NCI-H1417 treated with DMSO at 0.1 percent for 48 hours (cell line): Measurements from ENCODE around the gene ZNF543.
"Not testable (repeated sequence)": the region's sequence is repeated elsewhere in the genome, so short reads cannot be mapped to it uniquely, and the experiment has no call there.

ENCODE experiments used
- DNase-seq: peaks from one replicate; lab custom pipeline; 2025; lab: John Stamatoyannopoulos, UW

ZNF543 gene

GRCh38 chr19:57320180-57321084 is at the start of gene ZNF543:
Gene ZNF543 (plus strand): TSS chr19:57320472. CDS start chr19:57320854, 382 bp downstream.
- peak; percentile 49 for DNase-seq

DNA sequence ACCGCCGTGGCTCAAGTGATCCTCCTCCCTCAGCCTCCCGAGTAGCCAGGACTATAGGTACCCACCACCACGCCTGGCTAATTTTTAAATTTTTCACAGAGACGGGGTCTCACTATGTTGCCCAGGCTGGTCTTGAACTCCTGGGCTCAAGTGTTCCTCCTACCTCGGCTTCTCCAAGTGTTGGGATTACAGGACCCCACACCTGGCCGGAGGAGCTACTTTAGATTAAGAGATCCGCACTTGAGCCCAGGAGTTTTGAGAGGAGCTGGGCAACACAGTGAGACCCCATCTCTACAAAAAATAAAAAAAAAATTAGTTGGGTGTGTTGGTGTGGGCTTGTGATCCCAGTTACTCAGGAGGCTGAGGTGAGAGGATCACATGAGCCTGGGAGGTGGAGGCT is 49.0 kb upstream of the ZNF543 start:
- DNase-seq, result no peak

- no peak for DNase-seq
Observed at GRCh38 chr19:57273014-57273413, 47.3 kb upstream of the ZNF543 start.

- DNase-seq, result no peak
Observed at GRCh38 chr19:57276430-57276829, 43.8 kb upstream of the ZNF543 start.

DNA sequence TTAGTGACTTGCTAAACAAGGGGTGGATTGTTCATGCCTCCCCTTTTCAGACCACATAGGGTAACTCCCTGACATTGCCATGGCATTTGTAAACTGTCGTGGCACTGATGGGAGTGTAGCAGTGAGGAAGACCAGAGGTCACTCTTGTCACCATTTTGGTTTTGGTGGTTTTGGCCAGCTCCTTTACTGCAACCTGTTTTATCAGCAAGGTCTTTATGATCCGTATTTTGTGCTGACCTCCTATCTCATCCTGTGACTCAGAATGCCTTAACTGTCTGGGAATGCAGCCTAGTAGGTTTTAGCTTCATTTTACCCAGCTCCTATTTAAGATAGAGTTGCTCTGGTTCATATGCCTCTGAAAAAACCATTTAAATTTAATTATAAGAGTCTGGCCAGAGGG is 41.8 kb upstream of the ZNF543 start:
- not testable (repeated sequence) for DNase-seq

DNA sequence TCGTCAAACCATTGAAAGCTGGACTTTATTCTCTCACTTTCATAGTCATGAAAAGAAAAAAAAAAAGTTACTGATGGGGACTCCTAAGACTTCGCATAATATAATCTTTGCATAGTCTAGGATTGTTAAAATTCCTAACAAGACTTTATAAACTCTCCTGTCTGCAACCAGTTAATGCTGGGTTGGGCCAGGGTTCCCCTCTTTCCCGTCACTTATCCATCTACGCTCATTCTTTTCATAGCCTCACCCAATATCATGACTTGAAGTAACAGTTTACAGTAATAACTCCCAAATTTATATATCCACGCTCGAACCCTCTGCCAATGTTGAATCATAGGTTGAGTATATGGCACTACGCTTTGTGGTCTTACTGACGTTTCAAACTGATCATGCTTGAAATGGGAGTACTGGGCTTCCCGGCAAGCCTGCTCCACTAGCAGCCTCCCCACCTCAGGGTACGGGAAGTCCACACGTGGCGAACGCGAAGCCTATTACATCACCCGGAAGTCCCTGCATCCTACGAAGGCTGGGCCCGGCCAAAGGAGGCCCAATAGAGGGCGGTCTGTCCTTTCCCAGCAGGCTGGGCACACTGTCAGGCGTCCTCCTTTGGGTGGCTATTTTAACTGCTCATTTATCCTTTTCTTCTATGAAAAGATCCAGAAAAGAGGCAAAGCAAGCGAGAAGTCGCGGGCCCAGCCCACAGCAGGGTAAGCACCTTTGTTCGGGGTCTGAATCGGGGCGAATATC is 40.7 kb upstream of the ZNF543 start:
- peak; percentile 53 for DNase-seq

GRCh38 chr19:57280165-57280961 is 39.9 kb upstream of the ZNF543 start, which contains the start of gene ZNF460:
Gene ZNF460 (plus strand): TSS chr19:57280485. CDS start chr19:57280807, 322 bp downstream.
- peak; percentile 45 for DNase-seq

DNA sequence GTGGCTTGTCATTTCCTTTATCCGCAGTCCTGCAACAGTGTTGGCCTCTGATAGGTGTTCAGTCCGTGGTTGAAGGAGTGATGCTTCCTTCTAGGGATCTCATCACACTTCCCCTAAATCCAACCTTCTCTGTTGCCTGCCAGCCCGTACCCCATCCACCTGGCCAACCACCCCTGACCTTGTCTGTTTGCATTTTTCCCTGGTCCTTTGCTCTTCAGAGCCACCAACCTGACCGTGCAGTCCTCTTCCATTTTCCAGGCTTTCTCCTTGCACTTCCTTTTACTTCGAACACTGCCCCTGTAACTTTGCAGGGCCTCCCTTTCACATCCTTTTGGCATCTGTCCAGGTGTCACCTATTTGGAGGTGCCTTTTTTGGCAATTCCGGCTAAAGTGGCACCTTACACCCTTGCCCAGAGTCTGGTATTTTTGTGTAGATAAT is 39.3 kb upstream of the ZNF543 start:
- DNase-seq, result no peak

- no peak for DNase-seq
Observed at GRCh38 chr19:57282011-57282643, 38.1 kb upstream of the ZNF543 start.

DNA sequence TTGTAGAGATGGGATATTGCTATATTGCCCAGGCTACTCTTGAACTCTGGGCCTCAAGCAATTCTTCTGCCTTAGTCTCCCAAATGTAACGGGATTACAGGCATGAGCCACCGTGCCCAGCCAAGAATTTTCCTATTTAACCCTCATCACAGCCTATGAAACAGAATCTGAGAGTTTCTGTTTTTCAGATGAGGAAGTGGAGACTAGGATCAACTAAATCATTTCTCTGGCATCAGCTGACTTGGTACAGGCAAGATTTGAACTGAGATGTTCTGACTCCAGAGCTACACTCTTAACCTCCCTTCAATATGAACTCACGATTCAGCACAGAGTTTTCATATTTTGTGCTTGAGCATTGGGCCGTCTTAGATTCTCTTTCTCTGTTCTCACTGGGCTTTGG is 31.9 kb upstream of the ZNF543 start:
- DNase-seq, result no peak

- DNase-seq, result no peak
Observed at GRCh38 chr19:57290970-57291369, 29.3 kb upstream of the ZNF543 start.

DNA sequence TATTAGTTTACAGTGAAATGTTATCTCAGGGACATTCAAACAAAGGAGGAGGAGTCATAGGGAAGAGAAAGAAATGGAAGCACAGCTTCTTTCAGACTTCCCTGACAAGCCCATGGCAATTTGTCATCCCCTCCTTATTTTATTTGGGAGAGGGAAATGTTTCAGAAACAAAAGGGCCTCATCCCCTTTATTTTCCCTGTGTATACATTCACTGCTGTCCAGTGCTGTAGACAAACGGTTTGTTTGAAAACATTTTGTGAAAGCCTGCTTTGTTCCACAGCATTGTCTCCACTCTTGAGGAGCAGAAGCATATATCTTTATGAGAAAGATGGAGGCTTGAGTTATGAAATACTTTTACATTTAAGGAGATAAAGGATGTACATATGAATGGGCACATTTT is 27.7 kb upstream of the ZNF543 start:
- no peak for DNase-seq

- no peak for DNase-seq
Observed at GRCh38 chr19:57293719-57294118, 26.6 kb upstream of the ZNF543 start.

DNA sequence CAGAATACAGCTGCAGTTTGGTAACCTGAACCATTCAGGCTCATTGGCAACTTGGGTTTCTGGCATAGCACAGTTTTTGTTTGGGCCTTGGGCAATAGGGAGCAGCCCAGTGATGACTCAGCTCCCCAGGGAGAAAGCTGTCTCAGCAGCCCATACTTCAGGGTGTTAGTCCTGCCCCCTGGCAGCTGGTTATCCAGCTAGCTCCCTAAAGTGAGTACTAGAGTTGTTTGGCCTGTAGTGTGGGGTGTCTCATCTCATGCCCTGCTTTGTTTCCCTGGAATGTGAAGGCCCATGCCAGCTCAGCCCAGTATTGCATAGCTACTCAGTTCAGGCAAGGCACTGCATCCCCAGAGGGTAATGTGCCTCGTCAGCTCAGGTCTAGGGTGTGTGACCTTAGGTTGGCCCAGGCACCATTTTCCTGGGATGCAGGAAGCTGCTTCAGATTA is 18.2 kb upstream of the ZNF543 start:
- DNase-seq, result no peak

DNA sequence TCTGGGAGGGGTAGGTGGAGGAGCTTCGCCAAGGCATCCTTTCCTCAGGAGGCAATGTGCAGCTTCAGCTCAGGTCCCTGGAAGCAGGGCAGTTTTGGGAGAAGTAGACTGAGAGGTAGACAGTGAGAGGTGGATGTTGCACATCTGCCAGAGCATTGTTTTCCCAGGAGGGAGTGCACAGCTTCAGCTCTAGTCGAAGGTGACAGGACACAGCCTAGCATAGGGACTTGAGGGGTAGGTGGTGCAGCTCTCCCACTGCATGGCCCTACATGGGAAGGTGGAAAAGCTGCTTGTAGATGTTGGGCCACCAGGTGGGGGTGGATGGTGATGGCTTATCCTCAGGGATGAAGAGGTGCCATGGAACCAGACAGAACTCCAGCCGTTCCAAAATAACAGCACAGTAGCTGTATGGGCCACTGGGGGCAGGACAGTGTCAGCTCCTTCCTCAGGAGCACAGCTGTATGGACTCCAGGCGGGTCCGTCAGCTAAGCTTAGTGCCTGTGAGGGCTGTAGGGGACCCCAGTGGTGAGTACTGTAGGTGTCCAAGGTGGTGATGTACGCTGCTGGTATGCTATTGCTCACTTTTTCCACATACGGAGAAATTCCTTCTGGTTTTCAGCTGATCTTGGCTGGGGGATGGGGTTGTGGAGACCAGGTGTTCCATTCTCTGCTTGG is 17.4 kb upstream of the ZNF543 start:
- no peak for DNase-seq

GRCh38 chr19:57305056-57305455 is 15.2 kb upstream of the ZNF543 start:
- DNase-seq, result no peak

GRCh38 chr19:57308514-57308913 is 11.8 kb upstream of the ZNF543 start:
- DNase-seq, result no peak

GRCh38 chr19:57310792-57311191 is 9.5 kb upstream of the ZNF543 start:
- DNase-seq, result no peak

GRCh38 chr19:57314146-57314545 is 6.1 kb upstream of the ZNF543 start:
- DNase-seq, result no peak

GRCh38 chr19:57317503-57317902 is 2.8 kb upstream of the ZNF543 start:
- DNase-seq, result no peak

DNA sequence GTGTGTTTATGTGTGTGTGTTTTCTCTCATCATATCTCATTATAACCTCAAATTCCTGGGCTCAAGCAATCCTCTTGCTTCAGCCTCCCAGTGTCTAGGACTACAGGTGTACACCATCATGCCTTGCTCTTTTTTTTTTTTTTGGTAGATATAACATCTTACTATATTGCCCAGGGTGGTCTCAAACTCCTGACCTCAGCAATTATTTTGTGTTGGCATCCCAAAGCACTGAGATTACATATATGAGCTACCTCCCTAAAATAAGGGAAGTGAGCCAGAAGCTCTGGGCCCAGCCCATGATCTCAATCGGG is 448 bp upstream of the ZNF543 start:
- DNase-seq, result no peak
